Panc1 (cell line): ENCODE results near the gene ROCK2. TPM values are rescaled to one million over a fixed set of nuclear protein-coding genes. Genes with fewer than 3 reads are reported as not detected.

Experiments
- ATAC-seq: fragments of 200-7000 bp; cut with Tn5 transposase; 2 replicates; pipeline ENCODE4 v1.9.1; 2020; ENCODE audit warnings: mild to moderate bottlenecking, moderate library complexity
- BruUV-seq: library from RNA; stranded (reverse); fragments of 400-500 nt; replicated peaks from 2 replicates; lab custom pipeline; 2021; lab: Mats Ljungman, UMichigan
- CTCF ChIA-PET: fragments of 300-600 bp; sonication (Branson Sonifier 250); formaldehyde crosslinking; loops from one replicate; lab custom pipeline; 2022; ENCODE audit warnings: antibody characterized with exemption; lab: Charles Lee
- POLR2A ChIA-PET: fragments of 300-600 bp; sonication (Branson Sonifier 250); formaldehyde crosslinking; loops from one replicate; lab custom pipeline; 2022; ENCODE audit warnings: antibody characterized with exemption; lab: Charles Lee
- DNase-seq: peaks from one replicate; pipeline ENCODE4 v3.0.0-alpha.2; 2010; ENCODE audit warnings: low read depth, low spot score
- H3K27ac ChIP-seq: 2 replicates; pipeline ENCODE4 v1.5.1; 2011; ENCODE audit warnings: mild to moderate bottlenecking, low read length, inconsistent platforms
- H3K27me3 ChIP-seq: fragments of 200-500 bp; sonication (Bioruptor generic); 2 replicates; pipeline ENCODE4 v1.6.0; 2014; ENCODE audit warnings: low read length, inconsistent platforms; ENCODE audit not compliant: control insufficient read depth, insufficient read depth
- H3K36me3 ChIP-seq: fragments of 200-500 bp; sonication (Bioruptor generic); 2 replicates; pipeline ENCODE4 v1.5.1; 2014; ENCODE audit warnings: inconsistent platforms, mild to moderate bottlenecking, low read length, moderate library complexity; ENCODE audit not compliant: control insufficient read depth, insufficient read depth
- H3K4me1 ChIP-seq: 2 replicates; pipeline ENCODE4 v1.5.1; 2011; ENCODE audit warnings: inconsistent platforms, mild to moderate bottlenecking, low read length, moderate library complexity; ENCODE audit not compliant: control insufficient read depth, insufficient read depth
- H3K4me3 ChIP-seq, 2 experiments: 2 replicates each; pipeline ENCODE4 v1.5.1; 2011 to 2012; ENCODE audit warnings: low read depth in 2 of 2, low read length in 2 of 2, mild to moderate bottlenecking in 2 of 2, inconsistent platforms in 1 of 2, moderate library complexity in 1 of 2
- H3K9me3 ChIP-seq: fragments of 200-500 bp; sonication (Bioruptor generic); 2 replicates; pipeline ENCODE4 v1.5.1; 2014; ENCODE audit warnings: low read depth, mild to moderate bottlenecking, inconsistent platforms, low read length, moderate library complexity; ENCODE audit not compliant: control insufficient read depth, insufficient read depth
- POLR2AphosphoS5 ChIP-seq: IDR thresholded peaks from 2 replicates; pipeline ENCODE4 v1.6.1; 2012; ENCODE audit warnings: mild to moderate bottlenecking, low read depth, low read length, moderate library complexity
- SIN3A ChIP-seq: IDR thresholded peaks from 2 replicates; pipeline ENCODE4 v1.6.1; 2012; ENCODE audit warnings: low read depth, mild to moderate bottlenecking, low read length, moderate library complexity, borderline replicate concordance; ENCODE audit not compliant: insufficient read depth
- TCF7L2 ChIP-seq: IDR thresholded peaks from 2 replicates; pipeline ENCODE4 v1.6.1; 2011; ENCODE audit warnings: mild to moderate bottlenecking, low read depth, low read length, inconsistent platforms
- in situ Hi-C: cut with HindIII; loops from 2 replicates; pipeline ENCODE4 v1.10.0; 2016; ENCODE audit warnings: low sequenced_read_pairs, low pct_unique_long_range_greater_than_20kb
- intact Hi-C: fragments of 100-400 bp; cut with micrococcal nuclease; formaldehyde crosslinking; loops from one replicate; pipeline ENCODE4 v1.10.0; 2022; ENCODE audit not compliant: unreplicated experiment
- total RNA-seq: library from RNA; stranded (reverse); gene quantifications from one replicate; pipeline ENCODE4 v1.2.1, GENCODE V29; 2021; ENCODE audit not compliant: unreplicated experiment
- TF ChIP-seq, protein P1 (sequence below): fragments of 450-650 bp; IDR thresholded peaks from 2 replicates; pipeline ENCODE4 v1.5.1; 2017; ENCODE audit warnings: mild to moderate bottlenecking
- TF ChIP-seq, protein P2 (sequence below), 2 experiments: IDR thresholded peaks; 2 replicates each; pipeline ENCODE4 v1.6.1; 2011 to 2012; ENCODE audit warnings: low read depth in 2 of 2, control low read depth in 1 of 2, low read length in 1 of 2, mild to moderate bottlenecking in 1 of 2, moderate library complexity in 1 of 2; ENCODE audit not compliant: insufficient read depth in 1 of 2

The ROCK2 gene
- total RNA-seq, 1 experiment from 2014 or later, result 47.9 TPM

DNA sequence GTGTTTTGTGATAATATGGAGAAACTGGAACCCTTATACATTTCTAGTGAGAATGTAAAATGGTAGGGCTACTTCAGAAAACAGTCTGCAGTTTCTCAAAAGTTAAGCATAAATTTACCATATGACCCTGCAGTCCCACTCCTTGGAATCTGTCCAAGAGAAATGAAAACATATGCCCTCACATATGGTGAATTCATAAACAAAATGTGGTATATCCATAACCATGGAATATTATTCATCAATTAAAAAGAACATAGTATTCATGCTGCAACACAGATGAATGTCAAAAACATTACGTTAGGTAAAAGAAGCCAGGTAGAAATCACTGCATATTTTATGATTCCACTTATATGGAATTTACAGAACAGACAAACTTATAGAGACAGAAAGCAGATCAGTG, 11.8 kb downstream of the ROCK2 start:
- TF ChIP-seq, protein P1, sequence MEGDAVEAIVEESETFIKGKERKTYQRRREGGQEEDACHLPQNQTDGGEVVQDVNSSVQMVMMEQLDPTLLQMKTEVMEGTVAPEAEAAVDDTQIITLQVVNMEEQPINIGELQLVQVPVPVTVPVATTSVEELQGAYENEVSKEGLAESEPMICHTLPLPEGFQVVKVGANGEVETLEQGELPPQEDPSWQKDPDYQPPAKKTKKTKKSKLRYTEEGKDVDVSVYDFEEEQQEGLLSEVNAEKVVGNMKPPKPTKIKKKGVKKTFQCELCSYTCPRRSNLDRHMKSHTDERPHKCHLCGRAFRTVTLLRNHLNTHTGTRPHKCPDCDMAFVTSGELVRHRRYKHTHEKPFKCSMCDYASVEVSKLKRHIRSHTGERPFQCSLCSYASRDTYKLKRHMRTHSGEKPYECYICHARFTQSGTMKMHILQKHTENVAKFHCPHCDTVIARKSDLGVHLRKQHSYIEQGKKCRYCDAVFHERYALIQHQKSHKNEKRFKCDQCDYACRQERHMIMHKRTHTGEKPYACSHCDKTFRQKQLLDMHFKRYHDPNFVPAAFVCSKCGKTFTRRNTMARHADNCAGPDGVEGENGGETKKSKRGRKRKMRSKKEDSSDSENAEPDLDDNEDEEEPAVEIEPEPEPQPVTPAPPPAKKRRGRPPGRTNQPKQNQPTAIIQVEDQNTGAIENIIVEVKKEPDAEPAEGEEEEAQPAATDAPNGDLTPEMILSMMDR, result no peak
- TF ChIP-seq SIN3A, result no peak
- TF ChIP-seq POLR2AphosphoS5, result no peak
- TF ChIP-seq TCF7L2, result no peak
- TF ChIP-seq, protein P2, sequence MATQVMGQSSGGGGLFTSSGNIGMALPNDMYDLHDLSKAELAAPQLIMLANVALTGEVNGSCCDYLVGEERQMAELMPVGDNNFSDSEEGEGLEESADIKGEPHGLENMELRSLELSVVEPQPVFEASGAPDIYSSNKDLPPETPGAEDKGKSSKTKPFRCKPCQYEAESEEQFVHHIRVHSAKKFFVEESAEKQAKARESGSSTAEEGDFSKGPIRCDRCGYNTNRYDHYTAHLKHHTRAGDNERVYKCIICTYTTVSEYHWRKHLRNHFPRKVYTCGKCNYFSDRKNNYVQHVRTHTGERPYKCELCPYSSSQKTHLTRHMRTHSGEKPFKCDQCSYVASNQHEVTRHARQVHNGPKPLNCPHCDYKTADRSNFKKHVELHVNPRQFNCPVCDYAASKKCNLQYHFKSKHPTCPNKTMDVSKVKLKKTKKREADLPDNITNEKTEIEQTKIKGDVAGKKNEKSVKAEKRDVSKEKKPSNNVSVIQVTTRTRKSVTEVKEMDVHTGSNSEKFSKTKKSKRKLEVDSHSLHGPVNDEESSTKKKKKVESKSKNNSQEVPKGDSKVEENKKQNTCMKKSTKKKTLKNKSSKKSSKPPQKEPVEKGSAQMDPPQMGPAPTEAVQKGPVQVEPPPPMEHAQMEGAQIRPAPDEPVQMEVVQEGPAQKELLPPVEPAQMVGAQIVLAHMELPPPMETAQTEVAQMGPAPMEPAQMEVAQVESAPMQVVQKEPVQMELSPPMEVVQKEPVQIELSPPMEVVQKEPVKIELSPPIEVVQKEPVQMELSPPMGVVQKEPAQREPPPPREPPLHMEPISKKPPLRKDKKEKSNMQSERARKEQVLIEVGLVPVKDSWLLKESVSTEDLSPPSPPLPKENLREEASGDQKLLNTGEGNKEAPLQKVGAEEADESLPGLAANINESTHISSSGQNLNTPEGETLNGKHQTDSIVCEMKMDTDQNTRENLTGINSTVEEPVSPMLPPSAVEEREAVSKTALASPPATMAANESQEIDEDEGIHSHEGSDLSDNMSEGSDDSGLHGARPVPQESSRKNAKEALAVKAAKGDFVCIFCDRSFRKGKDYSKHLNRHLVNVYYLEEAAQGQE (IDR thresholded peaks at IDR 0.05; ENCODE audit: insufficient read depth in 1 of 2, low read depth in 2 of 2, low read length in 1 of 2), result no peak
- in situ Hi-C loops (no loop called here), intact Hi-C loops (no loop called here)
- H3K27ac ChIP-seq, result no peak overlapping the region
- no peaks in the 10 kb centered on the region for H3K27me3 ChIP-seq
- POLR2A ChIA-PET, result no interaction called here
- CTCF ChIA-PET, result no interaction called here
- no TSS peak for BruUV-seq
- H3K4me1 ChIP-seq, result peaks cover 5% of the 10 kb centered on the region; the same call in 1 of the 2 replicates
- no peaks in the 10 kb centered on the region for H3K9me3 ChIP-seq
- no peak for ATAC-seq
- DNase-seq, result no peak
- no peak overlapping the region for H3K4me3 ChIP-seq
- no peaks in the 10 kb centered on the region for H3K36me3 ChIP-seq

DNA sequence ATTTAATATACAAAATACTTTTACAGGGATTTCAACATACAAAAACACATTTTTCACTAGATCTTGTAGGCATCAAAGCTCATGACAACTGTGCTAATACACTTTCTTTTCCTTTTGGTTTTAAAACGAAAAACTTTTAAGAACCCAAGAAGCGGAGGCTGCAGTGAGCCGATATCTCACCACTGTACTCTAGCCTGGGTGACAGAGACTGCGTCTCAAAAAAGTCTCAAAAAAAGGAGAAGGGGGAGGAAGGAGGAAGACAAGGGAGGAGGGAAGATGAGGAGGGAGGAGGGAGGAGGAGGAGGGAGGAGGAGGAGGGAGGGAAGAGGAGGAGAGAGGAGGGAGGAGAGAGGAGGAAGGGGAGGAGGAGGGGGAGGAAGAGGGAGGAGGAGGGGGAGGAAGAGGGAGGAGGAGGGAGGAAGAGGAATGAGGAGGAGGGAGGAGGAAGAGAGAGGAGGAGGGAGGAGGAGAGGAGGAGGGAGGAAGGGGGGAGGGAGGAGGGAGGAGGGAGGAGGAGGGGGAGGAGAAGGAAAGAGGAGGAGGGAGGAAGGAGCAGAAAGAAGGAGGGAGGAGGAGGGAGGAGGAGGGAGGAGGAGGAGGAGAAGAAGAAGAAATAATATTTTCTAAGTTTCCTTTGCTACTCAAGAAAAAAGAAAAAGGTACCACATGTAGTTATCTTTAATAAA, 13.8 kb downstream of the ROCK2 start:
- peaks cover 5% of the 10 kb centered on the region; the same call in 1 of the 2 replicates for H3K4me1 ChIP-seq
- DNase-seq (no peak), ATAC-seq (no peak)
- ChIA-PET CTCF (no interaction called here), POLR2A (interaction anchor here (0.7 kb wide), 1 partner anchor 19 kb away, joined by 3 read pairs; no protein-coding TSS in a partner anchor)
- no peak overlapping the region for H3K4me3 ChIP-seq
- intact Hi-C loops, result no loop called here
- BruUV-seq, result no TSS peak
- in situ Hi-C loops, result no loop called here
- no peak overlapping the region for H3K27ac ChIP-seq
- no peaks in the 10 kb centered on the region for H3K9me3 ChIP-seq
- TF ChIP-seq, protein P2 (IDR thresholded peaks at IDR 0.05; ENCODE audit: insufficient read depth in 1 of 2, low read depth in 2 of 2, low read length in 1 of 2), result no peak
- TF ChIP-seq POLR2AphosphoS5 (no peak), SIN3A (no peak), TCF7L2 (no peak)
- TF ChIP-seq, protein P1, result no peak
- H3K36me3 ChIP-seq, result no peaks in the 10 kb centered on the region
- H3K27me3 ChIP-seq, result no peaks in the 10 kb centered on the region
